DMS114 treated with DMSO at 0.1 percent for 48 hours (cell line): ENCODE measurements around the gene LRP1B.
"Not testable (repeated sequence)": the region's sequence is repeated elsewhere in the genome, so short reads cannot be mapped to it uniquely, and the experiment has no call there.

Source experiments
- DNase-seq: peaks from one replicate; lab custom pipeline; 2025; ENCODE audit not compliant: unreplicated experiment; lab: John Stamatoyannopoulos, UW

The LRP1B gene

GRCh38 chr2:140657657-140658056 lies 1473.2 kb downstream of the LRP1B start:
- no peak for DNase-seq

- DNase-seq = no peak
These were observed 1476.3 kb downstream of the LRP1B start for GRCh38 chr2:140654565-140654964.

GRCh38 chr2:140650825-140651224 lies 1480.0 kb downstream of the LRP1B start:
- DNase-seq = no peak

GRCh38 chr2:140650134-140650533 lies 1480.7 kb downstream of the LRP1B start:
- not testable (repeated sequence) for DNase-seq

GRCh38 chr2:140648393-140648792 lies 1482.4 kb downstream of the LRP1B start:
- no peak for DNase-seq

- no peak for DNase-seq
These were observed 1487.0 kb downstream of the LRP1B start for GRCh38 chr2:140643761-140644187.

- DNase-seq = no peak
These were observed 1489.7 kb downstream of the LRP1B start for GRCh38 chr2:140641163-140641562.

GRCh38 chr2:140639628-140640027 lies 1491.2 kb downstream of the LRP1B start:
- DNase-seq = no peak

GRCh38 chr2:140630557-140630956 lies 1500.3 kb downstream of the LRP1B start:
- DNase-seq = no peak

- DNase-seq = no peak
These were observed 1502.9 kb downstream of the LRP1B start for GRCh38 chr2:140627885-140628284.

GRCh38 chr2:140627136-140627535 lies 1503.7 kb downstream of the LRP1B start:
- no peak for DNase-seq

- DNase-seq = no peak
These were observed 1506.6 kb downstream of the LRP1B start for GRCh38 chr2:140624200-140624599.

GRCh38 chr2:140621583-140622362 lies 1509.0 kb downstream of the LRP1B start:
- DNase-seq = no peak

- DNase-seq = no peak
These were observed 1526.0 kb downstream of the LRP1B start for GRCh38 chr2:140604788-140605187.

GRCh38 chr2:140604096-140604495 lies 1526.7 kb downstream of the LRP1B start:
- no peak for DNase-seq

- DNase-seq = no peak
These were observed 1527.4 kb downstream of the LRP1B start for GRCh38 chr2:140603416-140603815.

GRCh38 chr2:140601801-140602200 lies 1529.0 kb downstream of the LRP1B start:
- DNase-seq = no peak

- DNase-seq = no peak
These were observed 1529.5 kb downstream of the LRP1B start for GRCh38 chr2:140601342-140601741.

GRCh38 chr2:140600116-140600515 lies 1530.7 kb downstream of the LRP1B start:
- no peak for DNase-seq

- DNase-seq = no peak
These were observed 1533.0 kb downstream of the LRP1B start for GRCh38 chr2:140597836-140598235.

GRCh38 chr2:140597205-140597604 lies 1533.6 kb downstream of the LRP1B start:
- no peak for DNase-seq

GRCh38 chr2:140596447-140596846 lies 1534.4 kb downstream of the LRP1B start:
- no peak for DNase-seq

GRCh38 chr2:140595107-140595506 lies 1535.7 kb downstream of the LRP1B start:
- no peak for DNase-seq
